ENCODE results near the gene TJP1.
"Not testable (repeated sequence)": the region's sequence is repeated elsewhere in the genome, so short reads cannot be mapped to it uniquely, and the experiment has no call there.

TJP1 gene

GRCh38 chr15:29699791-29700190 lies 122.5 kb downstream of the TJP1 start:
- DNase-seq (ENCODE audit: low read depth): no peak

DNA sequence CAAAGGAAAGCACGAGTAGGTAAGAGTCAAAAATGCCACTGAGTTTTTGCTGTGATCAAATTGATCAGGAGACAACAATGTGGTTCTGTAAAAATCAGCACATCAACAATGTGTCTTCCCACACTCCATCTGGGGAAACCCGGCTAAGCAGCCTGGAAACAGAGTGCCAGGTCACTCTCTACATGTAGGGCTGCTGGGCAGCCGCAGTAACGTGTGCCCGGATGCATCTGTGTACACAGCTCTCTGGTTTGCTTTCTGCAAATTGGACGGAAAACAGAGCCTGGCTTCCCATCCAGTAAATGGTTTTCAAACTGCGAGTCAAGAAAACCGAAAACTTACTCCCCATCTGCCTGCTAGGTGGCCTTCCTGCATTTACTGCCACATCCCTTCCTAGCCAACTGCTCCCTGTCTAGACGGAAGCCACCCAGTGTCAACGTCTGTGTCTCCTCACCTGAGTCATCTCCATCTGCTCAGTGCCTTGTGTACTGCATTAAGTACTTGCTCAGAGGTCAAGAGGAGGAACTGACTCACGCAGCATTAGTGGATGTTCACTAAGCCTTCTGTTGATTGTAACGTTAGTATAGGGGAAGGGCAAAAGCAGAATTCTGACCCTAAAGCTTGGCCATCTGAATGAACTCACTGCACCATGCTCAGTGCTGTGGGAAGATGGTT lies 124.1 kb downstream of the TJP1 start:
- DNase-seq (ENCODE audit: low read depth): no peak

GRCh38 chr15:29696950-29697738 lies 125.1 kb downstream of the TJP1 start:
- no peak for DNase-seq (ENCODE audit: low read depth)

DNA sequence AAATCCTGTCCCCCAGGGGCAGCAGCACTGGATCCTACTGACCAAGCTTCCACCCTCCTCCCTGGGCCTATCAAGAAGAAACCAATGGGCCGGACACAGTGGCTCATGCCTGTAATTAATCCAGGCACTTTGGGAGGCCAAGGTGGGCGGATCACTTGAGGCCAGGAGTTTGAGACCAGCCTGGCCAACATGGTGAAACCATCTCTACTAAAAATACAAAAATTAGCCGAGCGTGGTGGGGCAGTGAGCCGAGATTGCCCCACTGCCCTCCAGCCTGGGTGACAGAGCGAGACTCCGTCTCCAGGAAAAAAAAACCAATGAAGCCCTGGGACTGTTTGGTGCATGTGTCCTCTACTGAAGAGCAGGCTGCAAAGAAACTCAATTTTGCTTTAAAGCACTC lies 125.8 kb downstream of the TJP1 start:
- DNase-seq (ENCODE audit: low read depth): not testable (repeated sequence)

DNA sequence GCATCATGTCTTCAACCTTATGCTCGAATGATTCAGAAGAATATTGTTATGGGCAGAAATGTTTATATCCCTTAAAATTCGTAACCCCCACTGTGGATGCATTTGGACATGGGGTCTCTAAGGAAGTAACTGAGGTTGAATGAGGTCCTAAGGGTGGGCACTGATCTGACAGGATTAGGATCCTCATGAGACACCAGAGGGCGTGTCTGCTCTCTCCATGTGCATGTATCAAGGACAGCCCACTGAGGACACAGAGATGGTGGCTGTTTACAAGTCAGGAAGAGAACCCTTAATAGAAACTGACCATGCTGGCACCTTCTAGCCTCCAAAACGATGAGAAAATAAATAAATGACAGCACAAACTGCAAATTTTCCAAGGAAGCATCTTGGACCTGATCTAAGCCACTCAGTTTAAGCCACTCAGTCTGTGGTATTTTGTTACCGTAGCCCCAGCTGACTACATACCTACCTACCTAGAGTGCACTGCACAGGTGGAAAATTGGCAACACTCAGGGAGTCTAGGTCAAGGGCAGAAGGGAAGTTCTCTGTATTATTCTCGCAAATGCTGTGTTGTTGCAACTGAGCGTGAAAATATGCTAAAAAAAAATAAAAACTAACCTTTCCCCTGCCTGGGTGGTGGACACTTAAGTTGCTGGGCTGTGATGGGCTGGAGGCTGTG lies 126.6 kb downstream of the TJP1 start:
- DNase-seq (ENCODE audit: low read depth): no peak

DNA sequence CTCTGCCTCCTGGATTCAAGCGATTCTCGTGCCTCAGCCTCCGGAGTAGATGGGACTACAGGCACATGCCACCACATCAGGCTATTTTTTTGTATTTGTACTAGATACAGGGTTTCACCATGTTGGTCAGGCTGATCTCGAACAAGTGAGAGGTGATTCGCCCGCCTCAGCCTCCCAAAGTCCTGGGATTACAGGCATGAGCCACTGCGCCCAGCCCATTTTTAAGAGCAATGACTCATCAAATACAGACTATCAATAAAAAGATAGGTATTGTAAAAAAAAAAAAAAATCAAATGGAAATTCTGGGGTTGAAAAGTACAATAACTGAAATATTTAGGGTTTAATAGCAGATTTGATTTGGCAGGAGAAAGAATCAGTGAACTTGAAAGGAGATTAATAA lies 129.0 kb downstream of the TJP1 start:
- DNase-seq (ENCODE audit: low read depth): no peak

DNA sequence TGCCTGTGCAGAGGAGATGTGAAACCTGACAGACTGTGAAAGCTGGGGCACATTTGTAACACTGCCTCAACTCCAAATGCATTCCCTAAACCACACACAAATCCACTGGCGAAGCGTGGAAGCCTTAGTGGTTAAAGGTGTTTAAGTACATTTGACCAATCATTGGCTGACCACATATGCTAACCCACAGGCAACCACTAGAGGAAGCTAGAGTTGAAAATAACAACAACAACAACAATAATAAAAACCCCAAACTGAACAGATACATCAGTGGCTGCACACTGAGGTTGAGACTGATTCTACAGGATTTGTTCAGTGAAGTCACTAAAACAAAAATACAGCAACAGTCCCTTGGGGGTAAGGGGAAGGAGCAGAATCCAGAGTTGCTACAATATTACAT lies 129.7 kb downstream of the TJP1 start:
- DNase-seq (ENCODE audit: low read depth): no peak

- DNase-seq (ENCODE audit: low read depth): no peak
Observed at GRCh38 chr15:29690765-29691475, 131.3 kb downstream of the TJP1 start.

GRCh38 chr15:29689287-29689986 lies 132.8 kb downstream of the TJP1 start:
- DNase-seq (ENCODE audit: low read depth): no peak

DNA sequence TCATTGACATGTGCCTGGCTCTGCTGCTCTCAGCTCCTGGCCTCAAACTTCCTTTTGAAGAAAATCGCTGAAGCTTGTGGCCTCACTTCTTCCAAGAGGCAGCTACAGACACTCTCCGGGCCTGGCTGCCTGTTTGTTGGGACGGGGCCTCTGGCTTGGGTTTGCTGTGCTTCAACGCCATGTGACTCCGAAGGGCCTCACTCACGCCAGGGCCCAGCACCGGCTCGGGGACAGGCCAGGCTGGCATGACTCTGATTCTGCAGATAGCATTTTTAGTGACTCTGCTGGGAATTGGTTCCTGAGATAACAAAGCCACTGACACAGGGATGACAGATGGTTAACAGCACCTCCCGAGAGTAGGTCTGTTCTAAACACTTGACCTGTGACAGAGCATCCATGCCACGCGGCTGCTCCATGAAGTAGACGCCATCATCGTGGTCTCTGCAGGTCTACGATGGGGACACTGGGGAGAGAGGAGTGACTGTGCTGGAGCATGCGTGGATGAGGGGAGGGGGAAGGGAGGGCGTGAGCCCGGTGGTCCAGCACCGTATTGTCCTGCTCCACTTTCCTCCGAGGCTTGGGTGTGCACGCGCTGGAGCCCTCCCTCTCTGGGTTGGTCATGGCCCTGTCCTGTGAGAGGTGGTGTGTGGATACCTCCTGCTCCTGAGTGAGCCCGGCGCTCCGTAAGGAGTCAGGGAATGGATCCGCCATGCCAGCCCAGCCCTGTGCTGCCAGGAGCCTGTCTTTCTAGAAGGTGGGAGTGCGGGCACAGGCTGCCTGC lies 133.6 kb downstream of the TJP1 start:
- DNase-seq (ENCODE audit: low read depth): no peak

DNA sequence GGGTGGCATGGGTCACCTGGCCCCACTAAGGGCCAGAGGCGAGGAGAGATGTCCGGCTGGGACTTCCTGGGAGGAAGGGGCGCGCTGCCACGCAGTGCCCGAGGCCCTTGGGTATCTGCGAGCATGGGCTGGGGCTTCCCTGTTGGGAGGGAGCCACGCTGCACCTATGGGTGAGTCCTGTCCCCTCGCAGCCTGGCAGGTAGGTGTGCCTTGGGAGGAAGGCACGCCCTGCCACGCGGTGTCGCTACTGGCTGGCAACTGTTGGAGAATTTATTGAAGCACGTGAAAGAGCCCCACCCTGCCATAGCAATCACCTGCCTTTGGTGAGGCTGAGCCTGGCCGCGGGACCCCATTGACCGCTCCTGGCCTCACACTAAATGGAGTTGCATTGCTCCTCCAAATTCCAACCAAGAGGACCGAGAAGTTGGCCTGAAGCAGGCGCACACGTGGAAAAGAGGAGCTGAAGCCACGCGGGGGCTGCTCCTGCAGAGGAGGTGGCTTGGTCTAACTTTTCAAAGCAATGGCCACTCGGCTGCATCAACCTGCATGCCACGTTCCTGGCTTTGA lies 134.2 kb downstream of the TJP1 start:
- DNase-seq (ENCODE audit: low read depth): no peak

GRCh38 chr15:29687204-29687815 lies 135.0 kb downstream of the TJP1 start:
- DNase-seq (ENCODE audit: low read depth): no peak

DNA sequence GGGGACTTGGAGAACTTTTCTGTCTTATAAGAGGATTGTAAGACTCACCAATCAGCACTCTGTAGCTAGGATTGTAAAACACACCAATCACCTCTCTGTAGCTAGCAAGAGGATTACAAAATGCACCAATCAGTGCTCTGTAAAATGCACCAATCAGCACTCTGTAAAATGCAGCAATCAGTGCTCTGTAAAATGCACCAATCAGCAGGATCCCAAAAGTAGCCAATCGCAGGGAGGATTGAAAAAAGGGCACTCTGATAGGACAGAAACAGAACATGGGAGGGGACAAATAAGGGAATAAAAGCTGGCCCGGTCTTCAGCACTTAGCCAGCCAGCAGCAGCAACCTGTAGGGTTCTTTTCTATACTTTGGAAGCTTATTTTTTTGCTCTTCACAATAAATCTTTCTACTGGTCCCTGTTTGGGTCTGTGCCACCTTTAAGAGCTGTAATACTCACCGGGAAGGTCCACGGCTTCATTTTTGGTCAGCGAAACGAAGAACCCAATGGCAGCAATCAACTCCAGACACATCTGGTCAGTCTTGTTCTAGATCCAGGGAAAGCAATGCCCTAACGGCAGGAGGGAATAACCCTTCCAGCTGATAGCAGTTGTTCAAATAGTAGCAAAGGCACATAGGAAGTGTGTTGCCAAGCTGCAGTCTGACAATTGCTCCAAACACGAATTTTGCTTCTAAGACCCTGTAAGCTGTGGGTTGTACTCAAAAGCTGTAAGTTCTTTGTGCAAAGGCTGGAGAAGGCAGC lies 135.6 kb downstream of the TJP1 start:
- DNase-seq (ENCODE audit: low read depth): no peak

DNA sequence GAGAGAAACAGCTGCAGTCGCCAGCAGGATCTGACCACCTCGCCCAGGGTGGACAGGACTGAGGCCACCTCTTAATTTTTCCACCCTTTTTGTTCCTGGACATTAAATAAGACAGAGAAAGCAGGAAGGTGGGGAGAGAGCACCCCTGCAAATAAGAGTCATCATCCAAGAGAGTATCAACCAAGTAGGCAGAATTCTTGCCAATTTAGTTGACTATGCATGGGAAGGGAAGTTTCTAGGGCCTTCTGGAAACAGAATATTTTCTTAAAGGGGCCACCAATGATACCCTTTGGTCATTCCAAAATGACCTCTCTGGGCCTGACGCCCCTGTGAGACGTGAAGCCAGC lies 136.2 kb downstream of the TJP1 start:
- no peak for DNase-seq (ENCODE audit: low read depth)

DNA sequence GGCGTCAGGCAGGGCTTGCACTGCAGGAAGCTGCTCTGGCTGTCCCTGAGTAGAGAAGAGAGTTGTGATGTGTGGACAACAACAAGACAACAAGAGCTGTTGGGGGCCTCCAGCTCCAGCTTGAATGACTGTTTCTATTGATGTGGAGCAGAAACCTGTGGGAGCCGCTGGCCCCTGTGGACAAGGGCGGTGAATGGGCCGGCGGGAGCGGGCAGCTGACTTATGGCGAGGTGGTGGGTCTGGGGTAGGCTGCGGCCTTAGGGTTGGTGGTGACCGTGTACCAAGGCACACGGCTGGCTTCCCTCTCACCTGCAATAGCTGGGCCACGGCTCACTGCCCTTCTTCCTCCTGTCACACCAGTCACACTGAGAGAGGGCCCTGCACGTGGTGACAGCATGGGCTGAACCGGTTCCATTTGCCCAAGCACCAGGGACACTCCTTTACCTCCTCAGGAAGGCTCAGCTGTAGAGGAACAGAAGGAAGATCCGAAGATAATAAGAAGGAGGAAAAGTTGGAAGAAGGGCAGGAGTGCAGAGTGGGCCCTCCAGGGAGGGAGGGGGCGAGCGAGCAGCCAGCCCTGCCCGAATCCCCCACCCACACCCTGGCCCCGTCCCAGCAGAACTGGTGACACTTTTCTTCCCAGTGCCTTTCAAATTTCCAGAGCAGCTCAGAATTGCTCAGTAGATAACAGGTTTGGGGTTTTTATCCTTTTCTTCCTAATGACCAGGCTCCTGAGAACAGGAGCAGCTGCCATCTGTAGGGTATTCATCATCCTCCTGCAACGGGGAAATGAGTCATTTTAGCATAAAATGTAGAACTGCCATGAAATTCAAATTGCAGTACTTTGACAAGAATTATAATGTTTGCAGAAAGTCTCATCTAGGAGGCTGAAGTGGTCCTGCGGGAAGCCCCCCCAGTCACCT lies 136.9 kb downstream of the TJP1 start:
- DNase-seq (ENCODE audit: low read depth): no peak

DNA sequence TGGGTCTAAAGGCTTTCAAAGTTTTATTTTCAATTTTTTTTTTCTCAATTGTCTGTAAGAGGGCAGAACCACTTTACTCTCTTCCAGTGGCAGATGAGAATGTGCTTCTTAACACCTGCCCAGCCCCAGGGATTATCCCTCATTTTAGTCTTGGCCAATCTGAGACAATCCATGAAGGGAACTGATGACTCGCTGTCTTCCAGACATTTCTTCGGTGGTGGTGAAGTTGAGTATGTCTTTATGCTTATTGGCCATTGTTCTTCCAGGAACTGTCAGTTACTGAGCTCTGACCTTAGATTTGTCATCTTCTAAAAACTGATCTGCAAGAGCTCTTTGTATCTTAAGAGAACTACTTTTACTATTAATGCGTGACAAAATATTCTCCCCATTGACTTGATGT lies 139.5 kb downstream of the TJP1 start:
- no peak for DNase-seq (ENCODE audit: low read depth)

DNA sequence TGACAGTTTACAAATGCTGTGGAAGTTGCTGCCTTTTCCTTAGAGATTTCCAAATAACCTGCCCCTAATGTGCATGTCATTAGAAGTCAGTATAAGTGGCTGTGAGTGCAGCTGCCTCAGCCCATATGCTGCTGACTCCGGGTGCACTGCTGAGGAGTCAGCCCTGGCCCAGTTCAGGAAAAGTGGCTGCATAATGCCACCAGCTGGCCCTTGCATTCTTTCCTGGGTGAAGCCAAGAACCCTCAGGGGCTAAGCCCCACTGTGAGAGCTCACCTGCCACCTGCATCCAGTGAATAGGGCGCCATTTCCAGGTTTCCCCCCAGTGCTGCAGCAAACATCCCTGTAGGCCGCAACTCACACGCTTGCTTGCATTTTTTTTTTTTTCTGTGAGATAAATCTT lies 139.9 kb downstream of the TJP1 start:
- no peak for DNase-seq (ENCODE audit: low read depth)

DNA sequence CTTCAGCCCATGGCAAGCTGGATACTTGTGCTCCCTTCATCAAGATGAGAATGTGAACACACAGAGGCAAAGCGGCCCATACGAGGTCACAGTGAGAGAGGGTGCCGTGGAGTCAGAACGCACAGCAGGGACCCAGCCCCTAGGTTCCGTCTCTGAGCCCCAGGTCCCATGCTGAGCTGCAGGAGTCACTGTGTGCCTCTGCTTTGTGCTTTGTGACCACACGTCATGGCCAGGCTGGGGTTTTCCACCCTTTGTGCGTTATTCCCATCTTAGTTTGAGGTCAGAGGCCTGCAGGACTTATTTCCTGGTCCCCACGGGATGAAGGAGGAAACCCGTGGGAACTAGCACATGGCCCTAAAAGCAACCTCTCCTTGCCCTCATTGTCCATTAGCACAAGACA lies 140.3 kb downstream of the TJP1 start:
- no peak for DNase-seq (ENCODE audit: low read depth)

Data from stimulated activated CD8-positive, alpha-beta memory T cell treated with anti-CD3 and anti-CD28 coated beads, Interleukin-15, amount 100 ng/mL, for 1 hour (primary cell).